Neural crest cell (in vitro differentiated cells): Measurements from ENCODE around the gene NPIPB8. TPM values are rescaled to one million over a fixed set of nuclear protein-coding genes. Genes with fewer than 3 reads are reported as not detected.
"Not testable (repeated sequence)": the region's sequence is repeated elsewhere in the genome, so short reads cannot be mapped to it uniquely, and the experiment has no call there.

Experiments
- DNase-seq: peaks from one replicate; pipeline ENCODE4 v3.0.0; 2021; ENCODE audit warnings: low read depth, mixed read lengths, low spot score
- H3K27ac Mint-ChIP-seq: one replicate; pipeline ENCODE4 v1.8.0; 2021; ENCODE audit warnings: mild to moderate bottlenecking, mixed read lengths; ENCODE audit not compliant: unreplicated experiment
- H3K27me3 Mint-ChIP-seq: 2 replicates; pipeline ENCODE4 v1.8.0; 2021; ENCODE audit warnings: low read depth, mild to moderate bottlenecking, mixed read lengths
- H3K36me3 Mint-ChIP-seq: 2 replicates; pipeline ENCODE4 v1.8.0; 2021; ENCODE audit warnings: low read depth, mild to moderate bottlenecking, mixed read lengths
- H3K4me1 Mint-ChIP-seq: 2 replicates; pipeline ENCODE4 v1.8.0; 2021; ENCODE audit warnings: mixed read lengths
- H3K4me3 Mint-ChIP-seq: one replicate; pipeline ENCODE4 v1.8.0; 2021; ENCODE audit warnings: mild to moderate bottlenecking, mixed read lengths
- H3K9me3 Mint-ChIP-seq: 2 replicates; pipeline ENCODE4 v1.8.0; 2021; ENCODE audit warnings: mixed read lengths
- total RNA-seq: library from RNA; stranded (reverse); gene quantifications from 2 replicates; pipeline ENCODE4 v1.2.1, GENCODE V29; 2021

The NPIPB8 gene
- total RNA-seq, 1 donor from 2014 or later: not detected

GRCh38 chr16:28699792-28700191 lies 61.9 kb downstream of the NPIPB8 start:
- not testable (repeated sequence) for H3K27me3 Mint-ChIP-seq, H3K36me3 Mint-ChIP-seq, DNase-seq, H3K9me3 Mint-ChIP-seq, H3K4me3 Mint-ChIP-seq, H3K4me1 Mint-ChIP-seq, H3K27ac Mint-ChIP-seq

GRCh38 chr16:28700349-28700748 lies 62.5 kb downstream of the NPIPB8 start:
- H3K4me1 Mint-ChIP-seq, H3K36me3 Mint-ChIP-seq, H3K27ac Mint-ChIP-seq, H3K27me3 Mint-ChIP-seq, H3K4me3 Mint-ChIP-seq, H3K9me3 Mint-ChIP-seq, DNase-seq: not testable (repeated sequence)

GRCh38 chr16:28701384-28701783 lies 63.5 kb downstream of the NPIPB8 start:
- not testable (repeated sequence) for H3K36me3 Mint-ChIP-seq, DNase-seq, H3K4me3 Mint-ChIP-seq, H3K9me3 Mint-ChIP-seq, H3K4me1 Mint-ChIP-seq, H3K27me3 Mint-ChIP-seq, H3K27ac Mint-ChIP-seq

- H3K36me3 Mint-ChIP-seq, H3K27ac Mint-ChIP-seq, H3K4me3 Mint-ChIP-seq, H3K27me3 Mint-ChIP-seq, H3K9me3 Mint-ChIP-seq, DNase-seq, H3K4me1 Mint-ChIP-seq: not testable (repeated sequence)
Measured at GRCh38 chr16:28704246-28704645, 66.4 kb downstream of the NPIPB8 start.

Other genes starting within 250 kb of the NPIPB8 start
- 91.7 and 119 TPM in 2 replicates for gene EIF3CL, start 234.2 kb upstream of the NPIPB8 start, total RNA-seq
- gene NPIPB7, start 165.7 kb upstream of the NPIPB8 start, total RNA-seq: 0.32 and 0.56 TPM in 2 replicates
- gene CLN3, start 146.0 kb upstream of the NPIPB8 start, total RNA-seq: 34.4 and 34.6 TPM in 2 replicates
- gene APOBR, start 143.4 kb upstream of the NPIPB8 start, total RNA-seq: 0.14 TPM in 1 of 2 replicates, not detected in the other
- not detected in 2 replicates for gene IL27, start 131.2 kb upstream of the NPIPB8 start, total RNA-seq
- gene NUPR1, start 99.1 kb upstream of the NPIPB8 start, total RNA-seq: not detected in 2 replicates
- gene SGF29, start 84.1 kb upstream of the NPIPB8 start, total RNA-seq: 34.4 and 41.1 TPM in 2 replicates
- 0.23 TPM in 1 of 2 replicates, not detected in the other for gene SULT1A2, start 41.0 kb upstream of the NPIPB8 start, total RNA-seq
- 0.96 and 1.7 TPM in 2 replicates for gene SULT1A1, start 28.0 kb upstream of the NPIPB8 start, total RNA-seq
- gene EIF3C, start 73.4 kb downstream of the NPIPB8 start, total RNA-seq: 901 and 985 TPM in 2 replicates
- 1.6 and 3.7 TPM in 2 replicates for gene NPIPB9, start 113.7 kb downstream of the NPIPB8 start, total RNA-seq
- gene ATXN2L, start 184.9 kb downstream of the NPIPB8 start, total RNA-seq: 272 and 276 TPM in 2 replicates
- gene TUFM, start 208.3 kb downstream of the NPIPB8 start, total RNA-seq: 197 and 205 TPM in 2 replicates
- gene SH2B1, start 225.8 kb downstream of the NPIPB8 start, total RNA-seq: 60.6 and 66.9 TPM in 2 replicates
- gene ATP2A1, start 240.4 kb downstream of the NPIPB8 start, total RNA-seq: 3.1 and 3.3 TPM in 2 replicates